HTR-8/SVneo (cell line): ENCODE measurements around the gene IMP3.
"Not testable (repeated sequence)": the region's sequence is repeated elsewhere in the genome, so short reads cannot be mapped to it uniquely, and the experiment has no call there.

ENCODE experiments used
- DNase-seq: peaks from one replicate; pipeline ENCODE4 v3.0.0; 2011; ENCODE audit warnings: low spot score, mixed read lengths; ENCODE audit not compliant: insufficient read length
- FAIRE-seq: peaks from 2 replicates; lab custom pipeline; 2011; peaks lifted over from hg19 to GRCh38; lab: Jason Lieb, UNC

Gene IMP3, protein sequence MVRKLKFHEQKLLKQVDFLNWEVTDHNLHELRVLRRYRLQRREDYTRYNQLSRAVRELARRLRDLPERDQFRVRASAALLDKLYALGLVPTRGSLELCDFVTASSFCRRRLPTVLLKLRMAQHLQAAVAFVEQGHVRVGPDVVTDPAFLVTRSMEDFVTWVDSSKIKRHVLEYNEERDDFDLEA

DNA sequence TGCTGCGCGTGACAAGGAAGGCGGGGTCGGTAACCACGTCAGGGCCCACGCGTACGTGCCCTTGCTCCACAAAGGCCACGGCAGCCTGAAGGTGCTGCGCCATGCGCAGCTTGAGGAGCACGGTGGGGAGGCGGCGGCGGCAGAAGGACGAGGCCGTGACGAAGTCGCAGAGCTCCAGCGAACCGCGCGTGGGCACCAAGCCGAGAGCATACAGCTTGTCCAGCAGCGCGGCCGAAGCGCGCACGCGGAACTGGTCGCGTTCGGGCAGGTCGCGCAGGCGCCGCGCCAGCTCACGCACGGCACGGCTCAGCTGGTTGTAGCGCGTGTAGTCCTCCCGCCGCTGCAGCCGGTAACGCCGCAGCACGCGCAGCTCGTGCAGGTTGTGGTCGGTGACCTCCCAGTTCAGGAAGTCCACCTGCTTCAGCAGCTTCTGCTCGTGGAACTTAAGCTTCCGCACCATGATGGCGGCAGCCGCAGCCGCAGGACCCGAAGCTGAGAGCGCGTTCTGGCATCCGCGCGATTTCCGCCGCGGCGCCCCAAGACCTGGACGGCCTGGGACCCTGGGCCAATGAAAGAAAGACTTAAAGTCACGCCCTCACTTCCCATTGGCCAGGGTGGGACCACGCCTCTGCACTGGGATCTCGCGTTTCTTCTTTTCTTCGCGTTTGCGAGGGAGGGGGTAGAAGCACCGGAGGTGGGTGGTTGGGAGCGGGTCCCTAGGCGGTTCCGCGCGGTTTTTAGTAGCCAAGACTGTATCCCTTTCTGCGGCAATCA is at the start of gene IMP3:
IMP3 (minus strand) TSS at position 516 of the 774 bp plus-strand sequence; CDS start at position 460, 56 bp downstream.
- DNase-seq = peak; percentile 94

DNA sequence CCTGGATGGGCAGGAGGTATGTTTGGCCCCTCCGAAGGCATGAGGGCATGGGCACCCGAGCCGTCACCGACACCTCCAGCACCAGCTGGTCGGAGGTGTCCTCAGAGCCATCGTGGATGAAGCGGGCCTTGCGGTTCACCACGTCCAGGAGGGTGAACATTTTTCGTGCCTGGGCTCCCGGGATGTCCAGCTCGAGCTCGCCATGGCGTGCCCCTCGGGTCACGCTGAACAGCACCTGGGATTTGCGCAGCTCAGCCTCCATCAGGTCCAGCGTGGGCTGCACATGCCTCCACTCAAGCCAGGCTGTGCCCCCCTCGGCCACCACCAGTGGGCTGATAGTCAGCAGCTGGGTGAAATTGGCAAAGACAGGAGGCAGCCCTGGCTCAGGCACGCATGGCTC is 49.4 kb upstream of the IMP3 start:
- not testable (repeated sequence) for FAIRE-seq, DNase-seq

More for the DNA sequence above, at the start of gene IMP3:
- peak; percentile 60 for FAIRE-seq

DNA sequence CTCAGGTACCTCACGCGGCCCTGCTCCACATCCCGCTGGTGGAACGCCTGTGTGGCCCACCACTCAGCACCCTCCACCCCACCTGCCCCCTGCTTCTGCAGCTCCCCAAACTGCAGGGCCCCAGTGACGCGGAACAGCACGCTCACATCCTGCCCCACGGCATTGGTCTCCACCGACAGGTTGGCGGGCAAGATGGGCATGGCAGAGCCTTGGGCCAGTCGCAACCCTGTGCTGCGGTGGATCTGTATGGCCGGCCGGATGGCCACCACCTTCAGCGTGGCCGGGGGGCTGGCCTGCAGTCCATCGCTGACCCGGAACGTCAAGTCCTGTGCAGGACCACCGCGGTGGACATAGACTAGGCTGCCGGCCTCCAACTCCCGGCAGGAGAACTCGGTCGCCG is 48.8 kb upstream of the IMP3 start:
- DNase-seq = no peak
- no peak for FAIRE-seq

DNA sequence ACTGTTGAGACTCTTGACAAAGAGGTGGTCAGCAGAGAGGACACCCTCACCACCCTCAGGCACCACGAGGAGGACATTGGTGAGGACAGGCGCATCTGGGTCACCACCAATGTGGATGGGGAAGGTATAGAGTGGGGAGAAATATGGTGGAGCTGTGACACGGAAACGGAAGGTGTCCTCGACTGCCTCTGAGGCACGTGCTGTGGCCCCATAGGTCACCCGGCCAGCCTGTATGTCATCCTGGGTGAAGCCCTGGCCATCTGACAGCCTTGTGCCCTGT is 48.2 kb upstream of the IMP3 start:
- no peak for FAIRE-seq
- no peak for DNase-seq

DNA sequence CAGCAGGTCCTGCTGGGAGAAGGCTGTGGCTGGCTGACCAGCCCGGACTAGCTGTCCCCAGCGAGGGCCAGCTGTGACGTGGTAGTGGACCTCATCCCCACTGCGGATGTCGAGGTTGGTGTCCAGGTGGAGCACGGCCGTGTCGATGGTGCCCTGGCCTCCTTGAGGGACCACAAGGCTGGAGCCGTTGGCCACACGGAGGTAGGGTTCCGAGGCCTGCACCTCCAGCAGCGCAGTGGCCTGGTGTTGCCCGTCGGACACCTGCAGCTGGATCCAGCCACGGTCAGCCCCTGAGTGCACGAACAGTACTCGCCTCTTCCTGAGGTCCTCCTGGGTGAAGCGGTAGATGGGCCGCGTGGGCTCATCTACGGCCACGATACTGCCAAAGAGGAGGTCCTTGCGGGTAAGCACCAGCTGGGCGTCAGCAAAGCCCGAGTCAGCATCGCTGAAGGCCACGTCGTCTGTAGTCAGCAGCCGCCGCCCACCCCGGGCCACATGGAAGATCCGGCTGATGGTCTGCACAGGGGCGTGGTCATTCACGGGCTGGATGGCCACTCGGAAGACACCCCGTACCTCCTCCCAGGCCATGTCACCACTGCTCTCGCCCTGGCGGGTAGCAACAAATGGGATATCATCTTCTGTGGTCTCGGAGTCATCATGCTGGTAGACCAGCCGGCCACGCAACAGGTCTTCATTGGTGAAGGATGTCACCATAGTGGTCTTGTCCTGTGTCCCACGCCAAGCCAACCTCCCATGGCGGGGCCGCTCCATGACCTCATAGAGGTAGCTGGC is 47.7 kb upstream of the IMP3 start:
- FAIRE-seq (no peak), DNase-seq (no peak)

DNA sequence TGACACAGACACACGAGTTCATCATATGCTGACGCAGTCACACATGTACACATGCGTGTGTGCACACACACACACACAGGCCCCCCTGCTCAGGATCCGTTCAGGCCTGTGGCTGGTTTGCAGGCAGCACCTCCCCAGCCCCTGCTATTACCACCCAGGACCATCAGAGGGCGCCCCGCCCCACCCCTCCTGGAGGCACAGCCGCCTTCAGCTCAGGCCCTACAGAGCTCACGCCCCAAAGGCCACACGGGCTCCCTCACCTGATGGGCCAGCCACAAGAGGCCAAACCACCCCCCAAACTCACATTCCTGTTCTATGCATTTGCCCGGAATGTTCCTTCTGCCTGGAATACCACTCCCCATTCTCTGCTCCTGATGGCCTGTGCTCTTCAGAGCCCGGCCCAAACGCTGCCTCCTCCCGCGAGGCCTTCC is 46.2 kb upstream of the IMP3 start:
- FAIRE-seq = peak; percentile 20
- not testable (repeated sequence) for DNase-seq

DNA sequence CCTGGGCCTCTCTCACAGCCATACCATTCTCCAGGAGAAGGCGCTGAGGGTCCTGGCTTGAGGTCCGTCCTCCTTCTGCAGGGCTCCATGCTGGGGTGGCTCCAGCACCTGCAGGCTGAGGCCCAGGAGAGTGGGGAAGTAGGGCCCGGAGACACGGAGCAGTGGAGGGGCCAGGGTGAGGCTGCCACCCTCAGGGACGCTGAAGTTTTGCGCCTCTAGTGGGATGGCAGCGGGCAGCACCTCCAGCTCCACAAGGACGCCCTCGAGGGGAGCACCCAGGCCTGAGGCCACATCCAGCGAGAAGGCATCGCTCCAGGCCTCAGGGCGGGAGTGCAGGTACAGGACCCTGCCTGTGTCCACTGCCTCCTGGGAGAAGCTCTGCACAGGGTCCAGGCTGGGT is 45.2 kb upstream of the IMP3 start:
- DNase-seq (no peak), FAIRE-seq (no peak)

DNA sequence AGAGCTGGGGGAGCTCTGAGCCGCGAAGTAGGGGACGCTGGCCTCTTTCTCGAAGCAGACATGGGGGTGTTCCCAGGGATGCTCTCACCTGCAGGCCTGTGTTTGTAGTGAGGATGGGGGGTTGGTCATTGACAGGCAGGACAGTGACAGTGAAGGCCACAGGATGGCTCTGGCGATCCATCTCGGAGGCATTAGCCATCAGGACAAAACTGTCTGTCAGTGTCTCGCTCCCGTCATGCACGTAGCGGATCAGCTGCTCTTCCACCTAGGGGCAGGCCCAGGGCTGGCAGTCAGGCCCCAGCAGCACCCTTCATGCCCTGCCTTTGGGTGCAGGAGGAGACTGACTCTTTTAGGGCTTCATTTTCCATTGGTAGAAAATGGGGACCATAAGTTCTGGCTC is 44.6 kb upstream of the IMP3 start:
- FAIRE-seq = no peak
- DNase-seq = no peak

DNA sequence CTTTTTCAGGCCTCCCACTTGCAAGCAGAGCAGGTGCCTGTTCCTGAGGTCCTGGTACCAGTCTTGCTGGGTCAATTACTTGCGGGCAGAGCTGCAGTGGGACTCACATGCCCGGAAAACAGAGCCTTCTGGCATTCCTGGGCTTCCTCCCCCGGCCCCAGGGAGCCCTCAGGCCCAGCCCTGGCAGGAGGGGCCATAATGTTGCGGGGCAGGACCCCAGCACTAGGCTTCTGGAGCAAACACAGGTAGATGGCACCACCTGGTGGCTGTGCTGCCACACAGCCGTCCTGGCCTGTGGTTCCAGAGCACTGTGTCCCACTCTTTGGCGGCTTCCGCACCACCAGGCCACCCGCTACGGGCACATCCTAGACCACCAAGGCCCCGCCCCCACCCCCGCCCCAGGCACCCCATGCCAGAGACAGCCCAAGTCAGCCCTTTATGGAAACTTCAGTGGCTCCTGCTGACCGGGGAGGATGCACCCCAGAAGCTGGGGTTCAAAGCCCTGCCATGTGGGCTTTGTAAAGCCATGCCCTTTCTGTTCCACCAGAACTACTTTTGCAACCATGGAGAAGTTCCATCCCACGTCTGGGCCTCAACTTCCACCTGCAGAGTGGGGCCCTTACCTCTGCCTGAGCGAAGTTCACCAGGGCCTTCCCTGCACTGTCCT is 43.8 kb upstream of the IMP3 start:
- peak; percentile 68 for FAIRE-seq
- DNase-seq = peak; percentile 65

DNA sequence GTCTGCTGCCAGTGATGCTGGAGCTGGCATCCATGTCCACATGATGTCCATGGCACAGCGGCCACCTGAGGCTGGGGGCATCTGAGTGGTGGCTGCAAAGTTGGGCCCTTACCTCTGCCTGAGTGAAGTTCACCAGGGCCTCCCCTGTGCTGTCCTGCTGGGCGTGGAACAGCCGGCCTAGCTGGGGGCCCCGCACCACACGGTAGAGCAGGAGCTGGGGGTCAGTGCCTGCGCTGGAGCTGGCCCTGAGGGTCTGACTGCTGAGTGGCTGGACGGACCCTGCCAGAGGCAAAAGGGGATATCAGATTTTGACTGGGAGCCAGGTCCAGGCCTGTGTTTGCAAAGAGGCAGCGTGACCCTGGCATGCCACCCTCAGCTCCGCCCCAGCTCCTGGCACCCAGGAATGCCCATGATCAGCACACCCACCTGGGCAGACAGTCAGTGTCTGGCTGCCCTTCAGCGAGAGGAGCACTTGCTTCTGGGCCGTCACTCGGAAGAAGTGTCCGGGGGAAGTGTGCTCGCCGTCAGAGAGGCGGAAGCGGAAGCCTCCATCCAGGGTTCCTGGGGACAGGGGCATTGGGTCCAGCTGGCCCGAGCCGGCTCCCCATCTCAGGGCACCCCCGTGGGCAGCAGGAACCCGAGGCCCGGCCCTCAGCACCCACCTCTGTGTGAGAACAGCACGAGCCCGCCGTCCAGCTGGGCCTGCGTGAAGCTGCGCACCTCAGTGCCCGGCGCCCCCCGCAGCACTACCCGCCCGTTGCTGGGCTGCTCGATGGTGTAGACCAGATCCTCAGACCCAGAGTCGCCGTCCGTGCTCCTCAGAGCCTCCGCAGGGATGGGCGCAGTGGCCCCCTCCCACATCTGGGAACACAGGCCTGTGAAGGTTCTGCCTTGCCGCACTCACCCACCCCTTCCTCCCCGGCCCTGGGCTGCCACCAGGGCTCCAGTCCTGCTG is 42.4 kb upstream of the IMP3 start:
- FAIRE-seq (no peak), DNase-seq (no peak)

DNA sequence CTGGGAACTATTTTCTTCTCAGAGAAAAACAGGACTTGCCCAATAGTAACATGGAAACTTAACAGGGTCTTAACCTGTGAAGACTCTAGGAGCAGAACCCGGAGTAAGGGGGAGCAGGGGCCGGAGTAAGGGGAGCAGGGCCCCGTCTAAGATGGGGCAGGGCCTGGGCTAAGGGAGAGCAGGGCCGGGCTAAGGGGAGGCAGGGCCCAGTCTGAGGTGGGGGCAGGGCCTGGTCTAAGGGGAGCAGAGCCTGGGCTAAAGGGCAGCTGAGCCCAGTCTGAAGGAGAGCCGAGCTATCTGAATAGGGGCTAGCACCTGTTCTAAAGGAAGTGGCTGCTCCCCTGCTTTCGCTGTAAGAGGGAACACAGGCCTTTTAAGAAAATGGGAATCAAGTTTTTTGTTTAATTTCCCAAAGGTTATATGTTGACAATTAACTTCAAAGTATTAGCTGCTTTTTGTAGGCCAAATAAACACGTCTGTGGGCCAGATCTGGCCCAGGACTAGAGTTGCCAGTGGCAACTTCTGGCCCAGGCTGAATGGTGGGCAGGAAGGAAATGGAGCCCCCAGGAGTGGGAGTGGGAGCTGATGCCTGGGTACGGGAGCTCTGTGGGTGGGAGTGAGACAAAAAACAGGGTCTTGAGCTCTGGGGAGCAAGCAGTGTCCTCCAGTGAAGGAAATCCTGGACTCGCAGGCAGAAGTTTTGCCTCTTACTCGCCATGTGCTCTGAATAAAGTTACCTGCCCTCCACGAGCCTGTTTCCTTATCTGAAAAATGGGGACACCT is 40.2 kb upstream of the IMP3 start:
- FAIRE-seq (no peak), DNase-seq (no peak)

DNA sequence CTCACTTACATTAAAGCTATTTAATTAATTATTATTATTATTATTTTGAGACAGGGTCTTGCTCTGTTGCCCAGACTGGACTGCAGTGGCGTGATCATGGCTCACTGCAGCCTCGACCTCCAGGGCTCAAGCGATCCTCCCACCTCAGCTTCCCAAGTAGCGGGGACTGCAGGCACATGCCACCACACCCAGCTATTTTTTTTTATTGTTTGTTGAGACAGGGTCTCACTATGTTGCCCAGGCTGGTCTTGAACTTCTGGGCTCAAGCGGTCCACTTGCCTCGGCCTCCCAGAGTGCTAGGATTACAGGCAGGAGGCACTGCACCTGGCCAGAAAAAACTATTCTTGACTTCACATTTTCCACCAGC is 38.3 kb upstream of the IMP3 start:
- FAIRE-seq, DNase-seq: not testable (repeated sequence)

DNA sequence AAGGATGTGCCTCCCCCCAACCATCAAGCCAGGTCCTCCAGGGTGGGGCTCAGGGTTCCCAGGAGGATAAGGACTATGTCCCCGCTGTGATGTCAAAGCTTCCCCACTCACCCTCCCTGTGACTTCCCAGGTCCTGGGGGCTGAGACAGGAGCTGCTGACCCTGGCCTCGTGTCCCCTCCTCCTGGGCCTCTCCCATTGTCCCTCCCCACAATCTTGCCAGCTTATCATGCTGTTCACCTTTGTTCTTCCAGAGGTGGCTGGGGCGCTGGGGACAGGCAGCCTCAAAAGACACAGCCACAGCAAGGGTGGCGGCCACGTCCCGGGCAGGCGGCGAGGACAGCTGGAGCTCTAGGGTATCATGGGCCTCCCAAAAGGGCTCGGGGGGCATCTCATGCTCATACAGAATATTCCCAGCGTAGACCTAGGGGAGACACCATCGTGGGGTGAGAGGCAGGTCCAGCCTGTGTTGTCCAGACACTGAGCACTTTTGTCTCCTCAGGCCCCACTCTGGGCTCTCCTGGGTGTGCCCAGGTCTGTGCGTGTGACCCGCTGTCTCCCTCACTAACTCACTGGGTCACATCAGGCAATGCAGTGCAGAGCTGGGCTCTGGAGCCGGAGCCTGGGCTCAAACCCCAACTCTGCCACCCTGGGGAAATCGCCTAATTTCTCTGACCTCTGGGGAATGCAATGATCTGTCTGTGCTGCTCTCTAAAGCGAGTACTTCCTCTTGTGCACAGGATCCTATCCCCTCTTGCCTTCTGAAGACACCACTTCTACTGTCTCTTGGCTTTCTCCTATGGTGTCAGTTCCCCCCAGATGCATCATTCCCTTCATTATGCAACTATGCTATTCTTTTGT is 37.7 kb upstream of the IMP3 start:
- DNase-seq (no peak), FAIRE-seq (no peak)

DNA sequence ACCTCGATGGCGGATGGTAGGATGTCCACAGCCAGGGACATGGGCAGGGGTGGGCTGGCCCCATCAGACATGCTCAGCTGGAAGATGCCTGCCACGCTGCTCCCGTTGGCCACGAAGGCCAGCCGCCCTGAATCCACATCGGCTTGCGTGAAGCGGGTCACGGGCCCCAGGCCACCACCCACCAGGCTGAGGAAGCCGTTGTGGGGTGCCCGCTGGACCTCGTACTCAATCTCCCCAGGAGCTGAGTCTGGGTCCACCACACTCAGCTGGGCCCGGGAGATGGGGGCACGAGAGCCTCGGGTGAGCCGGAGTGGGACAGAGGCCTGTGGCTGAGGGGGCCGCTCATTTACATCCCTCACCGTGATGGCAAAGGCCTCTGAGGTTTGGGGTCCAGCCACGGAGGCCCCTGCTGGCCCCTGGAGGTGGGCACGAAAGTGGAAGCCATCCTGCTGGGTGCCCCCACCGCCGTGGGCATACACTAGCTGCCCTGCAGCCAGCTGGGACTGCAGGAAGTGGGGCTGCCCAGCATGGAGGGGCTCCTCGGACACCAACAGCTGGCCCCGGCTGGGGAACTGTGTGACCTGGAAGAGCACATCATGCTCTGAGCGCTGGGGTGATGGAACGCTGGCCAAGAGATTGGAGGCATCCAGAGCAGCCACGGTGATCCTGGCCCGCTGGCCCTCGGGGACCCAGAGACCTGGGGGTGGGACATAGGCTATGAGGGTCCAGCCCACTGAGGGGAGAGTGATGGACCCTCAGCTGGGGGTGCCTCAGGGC is 36.9 kb upstream of the IMP3 start:
- DNase-seq (no peak), FAIRE-seq (no peak)

DNA sequence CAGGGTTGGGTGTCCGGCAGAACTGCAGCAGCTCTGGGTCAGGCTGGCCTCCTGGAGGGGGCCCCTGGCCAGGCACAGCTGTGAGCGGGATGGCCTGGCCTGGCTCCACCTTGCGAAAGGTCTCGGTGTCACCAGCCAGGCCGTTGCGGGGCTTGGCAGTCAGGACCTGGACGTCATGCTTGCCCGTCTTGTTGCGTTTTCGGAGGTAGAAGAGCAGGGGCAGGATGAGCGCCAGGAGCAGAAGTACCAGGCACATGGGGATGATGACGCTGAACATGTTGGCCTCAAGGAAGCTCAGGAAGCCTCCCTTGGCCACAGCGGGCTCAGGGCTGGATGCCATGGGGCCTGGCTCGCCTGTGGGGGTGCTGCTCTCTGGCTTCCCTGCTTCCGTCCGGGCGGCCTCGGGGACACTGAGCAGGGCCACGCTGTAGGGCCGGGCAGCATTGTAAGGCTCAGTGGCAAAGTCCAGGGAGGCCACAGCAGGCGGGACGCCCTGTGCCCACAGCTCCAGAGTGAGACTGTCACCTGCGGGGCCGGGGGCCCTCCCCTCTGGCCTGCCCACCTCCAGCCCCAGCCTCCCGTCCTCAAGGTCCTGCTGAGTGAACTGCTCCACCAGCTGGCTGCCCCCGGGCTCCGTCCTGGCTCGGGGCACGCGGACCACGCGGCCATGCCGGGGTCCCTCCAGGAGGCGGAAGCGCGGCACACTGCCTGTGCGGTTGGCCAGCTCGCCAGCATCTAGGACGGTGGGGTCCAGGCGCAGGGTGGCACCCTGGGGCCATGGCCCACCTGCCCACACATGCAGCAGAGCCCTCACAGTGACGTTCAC is 35.8 kb upstream of the IMP3 start:
- FAIRE-seq = no peak

DNA sequence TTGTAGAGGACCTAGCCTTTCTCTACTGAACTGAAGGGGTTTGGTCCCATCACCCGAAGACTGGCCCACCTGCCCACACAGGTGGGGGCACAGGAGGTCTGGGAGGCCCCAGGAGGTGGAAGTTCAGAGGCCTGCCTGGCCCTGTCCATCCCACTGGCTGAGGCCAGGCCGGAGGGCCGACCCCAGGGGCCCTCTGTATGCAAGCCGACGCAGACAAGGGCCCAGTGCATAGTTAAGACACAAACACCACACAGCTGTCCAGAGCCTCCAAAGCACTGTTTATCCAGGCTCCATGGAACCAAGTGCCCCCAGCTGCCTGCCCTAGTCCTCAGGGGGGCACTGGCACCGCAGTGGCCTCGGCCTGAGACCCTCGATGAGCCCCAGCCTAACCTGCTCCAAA is 34.3 kb upstream of the IMP3 start:
- DNase-seq (no peak), FAIRE-seq (no peak)

More for the DNA sequence above, 35.8 kb upstream of the IMP3 start:
- no peak for DNase-seq
